IPS-20b (cell line): Measurements from ENCODE around the gene TCF19.
"Not testable (repeated sequence)": the region's sequence is repeated elsewhere in the genome, so short reads cannot be mapped to it uniquely, and the experiment has no call there.

Source experiments
- H3K27ac ChIP-seq: one replicate; pipeline ENCODE4 v1.5.1; 2013; ENCODE audit warnings: low read length
- H3K27me3 ChIP-seq: 2 replicates; pipeline ENCODE4 v1.6.1; 2013; ENCODE audit warnings: mild to moderate bottlenecking, low read length, inconsistent platforms; ENCODE audit not compliant: insufficient read depth
- H3K36me3 ChIP-seq: 2 replicates; pipeline ENCODE4 v1.6.1; 2013; ENCODE audit warnings: low read depth, mild to moderate bottlenecking, inconsistent platforms, low read length, moderate library complexity; ENCODE audit not compliant: insufficient read depth
- H3K4me1 ChIP-seq: 2 replicates; pipeline ENCODE4 v1.6.1; 2013; ENCODE audit warnings: mild to moderate bottlenecking, control low read depth, inconsistent platforms, low read length, moderate library complexity; ENCODE audit not compliant: insufficient read depth
- H3K4me3 ChIP-seq: 2 replicates; pipeline ENCODE4 v1.5.1; 2013; ENCODE audit warnings: mild to moderate bottlenecking, low read length, inconsistent platforms
- H3K9ac ChIP-seq: 2 replicates; pipeline ENCODE4 v1.6.1; 2013; ENCODE audit warnings: low read depth, mild to moderate bottlenecking, inconsistent platforms, low read length, moderate library complexity
- H3K9me3 ChIP-seq: 2 replicates; pipeline ENCODE4 v1.6.1; 2013; ENCODE audit warnings: mild to moderate bottlenecking, low read depth, low read length, inconsistent platforms; ENCODE audit not compliant: insufficient read depth

The TCF19 gene

GRCh38 chr6:31154436-31154835 lies 4.0 kb upstream of the TCF19 start:
- Histone ChIP-seq H3K27ac (no peak overlapping the region), H3K9ac (no peak overlapping the region), H3K27me3 (no peaks in the 10 kb centered on the region), H3K36me3 (peaks cover 42% of the 10 kb centered on the region), H3K4me1 (peaks cover 7% of the 10 kb centered on the region; the same call in 1 of the 2 replicates), H3K9me3 (no peaks in the 10 kb centered on the region), H3K4me3 (no peak overlapping the region)

GRCh38 chr6:31156641-31157040 lies 1.7 kb upstream of the TCF19 start:
- no peak overlapping the region for H3K27ac ChIP-seq
- no peaks in the 10 kb centered on the region for H3K9me3 ChIP-seq
- no peaks in the 10 kb centered on the region for H3K27me3 ChIP-seq
- no peak overlapping the region for H3K4me3 ChIP-seq
- no peak overlapping the region for H3K9ac ChIP-seq
- peaks cover 31% of the 10 kb centered on the region for H3K36me3 ChIP-seq
- peaks cover 7% of the 10 kb centered on the region; the same call in 1 of the 2 replicates for H3K4me1 ChIP-seq

- Histone ChIP-seq H3K4me1 (peaks cover 7% of the 10 kb centered on the region; the same call in 1 of the 2 replicates), H3K9me3 (no peaks in the 10 kb centered on the region), H3K27ac (no peak within 1 kb of the TSS), H3K36me3 (peaks cover 41% of the 10 kb centered on the region), H3K27me3 (no peaks in the 10 kb centered on the region), H3K9ac (peak within 1 kb of the TSS; percentile 90; the same call in 1 of the 2 replicates), H3K4me3 (peak within 1 kb of the TSS; percentile 90)
Observed at GRCh38 chr6:31157513-31158139, 763 bp upstream of the TCF19 start, which contains the start of gene CCHCR1. Gene CCHCR1 (minus strand): TSS chr6:31157802. CDS start chr6:31157600, 202 bp downstream.

GRCh38 chr6:31158863-31159855 lies 770 bp downstream of the TCF19 start:
- Histone ChIP-seq H3K9ac (peak overlapping the region; percentile 34; the same call in 1 of the 2 replicates), H3K4me1 (peaks cover 7% of the 10 kb centered on the region; the same call in 1 of the 2 replicates), H3K36me3 (peaks cover 52% of the 10 kb centered on the region), H3K27me3 (no peaks in the 10 kb centered on the region), H3K4me3 (peak overlapping the region; percentile 90), H3K9me3 (no peaks in the 10 kb centered on the region), H3K27ac (no peak overlapping the region)

GRCh38 chr6:31161216-31162126 lies 3.1 kb downstream of the TCF19 start:
- Histone ChIP-seq H3K9me3 (no peaks in the 10 kb centered on the region), H3K4me3 (no peak overlapping the region), H3K9ac (no peak overlapping the region), H3K36me3 (peaks cover 50% of the 10 kb centered on the region), H3K27ac (no peak overlapping the region), H3K4me1 (peaks cover 17% of the 10 kb centered on the region; the same call in 1 of the 2 replicates), H3K27me3 (no peaks in the 10 kb centered on the region)

GRCh38 chr6:31162463-31163165 lies 4.2 kb downstream of the TCF19 start:
- Histone ChIP-seq H3K27ac (no peak overlapping the region), H3K4me3 (no peak overlapping the region), H3K9ac (no peak overlapping the region), H3K27me3 (no peaks in the 10 kb centered on the region), H3K36me3 (peaks cover 58% of the 10 kb centered on the region), H3K4me1 (peaks cover 10% of the 10 kb centered on the region; the same call in 1 of the 2 replicates), H3K9me3 (no peaks in the 10 kb centered on the region)

GRCh38 chr6:31163922-31164321 lies 5.5 kb downstream of the TCF19 start:
- no peak overlapping the region for H3K27ac ChIP-seq
- no peaks in the 10 kb centered on the region for H3K27me3 ChIP-seq
- H3K9me3 ChIP-seq = no peaks in the 10 kb centered on the region
- no peak overlapping the region for H3K4me3 ChIP-seq
- no peak overlapping the region for H3K9ac ChIP-seq
- H3K4me1 ChIP-seq = peaks cover 10% of the 10 kb centered on the region; the same call in 1 of the 2 replicates
- H3K36me3 ChIP-seq = peaks cover 68% of the 10 kb centered on the region

- not testable (repeated sequence) for H3K4me1 ChIP-seq, H3K9ac ChIP-seq, H3K27ac ChIP-seq, H3K4me3 ChIP-seq, H3K9me3 ChIP-seq, H3K27me3 ChIP-seq
- H3K36me3 ChIP-seq = peaks cover 68% of the 10 kb centered on the region
Observed at GRCh38 chr6:31164475-31165063, 6.2 kb downstream of the TCF19 start.

- H3K27me3 ChIP-seq, H3K9me3 ChIP-seq, H3K9ac ChIP-seq, H3K4me3 ChIP-seq, H3K27ac ChIP-seq, H3K4me1 ChIP-seq: not testable (repeated sequence)
- H3K36me3 ChIP-seq = peaks cover 68% of the 10 kb centered on the region
Observed at GRCh38 chr6:31165064-31165832, 6.9 kb downstream of the TCF19 start.

GRCh38 chr6:31165986-31166385 lies 7.6 kb downstream of the TCF19 start:
- Histone ChIP-seq H3K36me3 (peaks cover 68% of the 10 kb centered on the region), H3K4me1 (peaks cover 13% of the 10 kb centered on the region), H3K9ac (no peak overlapping the region; the same call in 1 of the 2 replicates), H3K4me3 (peak overlapping the region; percentile 15; the same call in 1 of the 2 replicates), H3K9me3 (no peaks in the 10 kb centered on the region), H3K27me3 (no peaks in the 10 kb centered on the region), H3K27ac (no peak overlapping the region)
